GM23338 (cell line): ENCODE data around the gene HMGCS2. TPM values are rescaled to one million over a fixed set of nuclear protein-coding genes. Genes with fewer than 3 reads are reported as not detected.

Experiments
- ATAC-seq: fragments of 200-7000 bp; cut with Tn5 transposase; 3 replicates; pipeline ENCODE4 v1.9.1; 2020
- DNase-seq: peaks from one replicate; pipeline ENCODE4 v3.0.0-alpha.2; 2015; ENCODE audit warnings: low spot score
- H2AFZ ChIP-seq: fragments of 200-600 bp; sonication (generic); 2 replicates; pipeline ENCODE4 v1.8.0; 2016; ENCODE audit warnings: antibody characterized with exemption, mild to moderate bottlenecking, moderate library complexity
- H3F3A ChIP-seq: fragments of 200-600 bp; sonication (generic); replicated peaks from 2 replicates; pipeline ENCODE4 v1.8.0; 2017; ENCODE audit warnings: antibody characterized with exemption, mixed run types, low read depth
- H3K27ac ChIP-seq: fragments of 200-600 bp; sonication (generic); 2 replicates; pipeline ENCODE4 v1.6.1; 2016; ENCODE audit warnings: low read depth
- H3K27me3 ChIP-seq: fragments of 200-600 bp; sonication (generic); 2 replicates; pipeline ENCODE4 v1.8.0; 2016; ENCODE audit warnings: mild to moderate bottlenecking, mixed run types, moderate library complexity; ENCODE audit not compliant: insufficient read depth
- H3K36me3 ChIP-seq: fragments of 200-600 bp; sonication (generic); 2 replicates; pipeline ENCODE4 v1.8.0; 2016; ENCODE audit warnings: mild to moderate bottlenecking; ENCODE audit not compliant: insufficient read depth
- H3K4me1 ChIP-seq: fragments of 200-600 bp; sonication (generic); 2 replicates; pipeline ENCODE4 v1.8.0; 2016; ENCODE audit warnings: mild to moderate bottlenecking, moderate library complexity; ENCODE audit not compliant: insufficient read depth
- H3K4me2 ChIP-seq: fragments of 200-600 bp; sonication (generic); 2 replicates; pipeline ENCODE4 v1.7.1; 2017; ENCODE audit warnings: mixed run types
- H3K4me3 ChIP-seq: fragments of 200-600 bp; sonication (generic); 2 replicates; pipeline ENCODE4 v1.6.1; 2016; ENCODE audit warnings: mixed run types
- H3K79me2 ChIP-seq: fragments of 200-600 bp; sonication (generic); replicated peaks from 2 replicates; pipeline ENCODE4 v1.8.0; 2017; ENCODE audit warnings: mild to moderate bottlenecking; ENCODE audit not compliant: insufficient read depth
- H3K9me2 ChIP-seq: fragments of 200-600 bp; sonication (generic); 2 replicates; pipeline ENCODE4 v1.8.0; 2017; ENCODE audit not compliant: insufficient read depth
- H4K20me1 ChIP-seq: fragments of 200-600 bp; sonication (generic); replicated peaks from 2 replicates; pipeline ENCODE4 v1.8.0; 2017; ENCODE audit warnings: mild to moderate bottlenecking; ENCODE audit not compliant: insufficient read depth
- H3K27ac Mint-ChIP-seq: 2 replicates; pipeline ENCODE4 v1.8.0; 2020; ENCODE audit warnings: inconsistent platforms, mild to moderate bottlenecking, moderate library complexity, mixed read lengths
- H3K27me3 Mint-ChIP-seq: 3 replicates; pipeline ENCODE4 v1.8.0; 2022; ENCODE audit warnings: low read depth, mild to moderate bottlenecking, moderate library complexity, mixed read lengths, inconsistent platforms; ENCODE audit not compliant: insufficient read depth, poor library complexity
- H3K36me3 Mint-ChIP-seq: 3 replicates; pipeline ENCODE4 v1.8.0; 2021; ENCODE audit warnings: low read depth, mild to moderate bottlenecking, inconsistent platforms, moderate library complexity, mixed read lengths
- H3K4me1 Mint-ChIP-seq: 3 replicates; pipeline ENCODE4 v1.8.0; 2020; ENCODE audit warnings: mild to moderate bottlenecking, inconsistent platforms, mixed read lengths
- H3K4me3 Mint-ChIP-seq: 3 replicates; pipeline ENCODE4 v1.8.0; 2021; ENCODE audit warnings: moderate library complexity, mild to moderate bottlenecking, inconsistent platforms, mixed read lengths
- H3K9me3 Mint-ChIP-seq: 3 replicates; pipeline ENCODE4 v1.8.0; 2020; ENCODE audit warnings: moderate library complexity, mild to moderate bottlenecking, inconsistent platforms, mixed read lengths
- CREB1 ChIP-seq: fragments of 250-450 bp; sonication (Bioruptor Pico); IDR thresholded peaks from 2 replicates; pipeline ENCODE4 v1.5.0; 2020; ENCODE audit warnings: low read depth, mild to moderate bottlenecking, moderate library complexity
- POLR2AphosphoS5 ChIP-seq: IDR thresholded peaks from 2 replicates; pipeline ENCODE4 v1.6.1; 2016; ENCODE audit warnings: antibody characterized with exemption, low read depth
- REST ChIP-seq: IDR thresholded peaks from one replicate; pipeline ENCODE4 v1.6.1; 2018; ENCODE audit warnings: antibody characterized with exemption; ENCODE audit not compliant: unreplicated experiment
- STAT1 ChIP-seq: IDR thresholded peaks from one replicate; pipeline ENCODE4 v1.6.1; 2016; ENCODE audit warnings: antibody characterized with exemption; ENCODE audit not compliant: unreplicated experiment
- ZNF462 ChIP-seq: fragments of 250-450 bp; sonication (Bioruptor Pico); IDR thresholded peaks from 2 replicates; pipeline ENCODE4 v1.5.0; 2020; ENCODE audit warnings: mild to moderate bottlenecking, moderate library complexity
- polyA plus RNA-seq: library from polyadenylated mRNA; unstranded; fragments of >200 nt; fragmentation: Nextera tagmentation; extraction: Ambion mirVana; gene quantifications from 2 replicates; pipeline ENCODE4 v1.2.1, GENCODE V29; 2016
- total RNA-seq: library from RNA; depleted of rRNA; stranded (reverse); fragments of >200 nt; shearing (Covaris generic); gene quantifications from 2 replicates; pipeline ENCODE4 v1.2.3, GENCODE V29; 2014

HMGCS2 gene
- total and polyA plus RNA-seq, 2 experiments from 2014 or later = not detected

GRCh38 chr1:119747451-119747850 lies 21.3 kb downstream of the HMGCS2 start (continued):
- no peak for TF ChIP-seq ZNF462 (CRISPR knock-in tag)

GRCh38 chr1:119745034-119745433 lies 23.7 kb downstream of the HMGCS2 start:
- Histone ChIP-seq H3K9me2 (no peaks in the 10 kb centered on the region), H3F3A (peaks cover 35% of the 10 kb centered on the region), H4K20me1 (peaks cover 3% of the 10 kb centered on the region), H3K27ac (0 out of 2 replicates have a peak overlapping the region, but pooled peaks have one; percentile 4), H3K79me2 (no peaks in the 10 kb centered on the region), H3K4me1 (peaks cover 23% of the 10 kb centered on the region), H3K27me3 (no peaks in the 10 kb centered on the region), H3K4me2 (no peak overlapping the region), H3K36me3 (peaks cover 10% of the 10 kb centered on the region), H3K4me3 (no peak overlapping the region), H2AFZ (no peak overlapping the region)
- DNase-seq (no peak), ATAC-seq (no peak)
- Mint-ChIP-seq H3K4me1 (peaks cover 44% of the 10 kb centered on the region), H3K9me3 (no peaks in the 10 kb centered on the region), H3K4me3 (no peak overlapping the region), H3K27ac (no peak overlapping the region), H3K36me3 (peaks cover 50% of the 10 kb centered on the region), H3K27me3 (peaks cover 16% of the 10 kb centered on the region)
- TF ChIP-seq ZNF462 (CRISPR knock-in tag) (no peak), REST (no peak), POLR2AphosphoS5 (no peak), STAT1 (no peak), CREB1 (CRISPR knock-in tag) (no peak)
